Suppressor macrophage treated with lipopolysaccharide for 4 hours (primary cell): ENCODE measurements around the gene PSME3IP1.
A peak's percentile ranks its signal among the peaks of the same experiment; 100 is the strongest.

Experiments used
- DNase-seq: peaks from one replicate; pipeline ENCODE4 v3.0.0-alpha.2; 2020

PSME3IP1 gene

GRCh38 chr16:57166951-57167350 is 18.9 kb downstream of the PSME3IP1 start:
- peak; percentile 92 for DNase-seq

GRCh38 chr16:57166451-57166850 is 19.4 kb downstream of the PSME3IP1 start:
- DNase-seq: peak; percentile 37

- peak; percentile 13 for DNase-seq
Observed at GRCh38 chr16:57165938-57166337, 19.9 kb downstream of the PSME3IP1 start.

GRCh38 chr16:57165483-57165882 is 20.4 kb downstream of the PSME3IP1 start:
- DNase-seq: no peak

DNA sequence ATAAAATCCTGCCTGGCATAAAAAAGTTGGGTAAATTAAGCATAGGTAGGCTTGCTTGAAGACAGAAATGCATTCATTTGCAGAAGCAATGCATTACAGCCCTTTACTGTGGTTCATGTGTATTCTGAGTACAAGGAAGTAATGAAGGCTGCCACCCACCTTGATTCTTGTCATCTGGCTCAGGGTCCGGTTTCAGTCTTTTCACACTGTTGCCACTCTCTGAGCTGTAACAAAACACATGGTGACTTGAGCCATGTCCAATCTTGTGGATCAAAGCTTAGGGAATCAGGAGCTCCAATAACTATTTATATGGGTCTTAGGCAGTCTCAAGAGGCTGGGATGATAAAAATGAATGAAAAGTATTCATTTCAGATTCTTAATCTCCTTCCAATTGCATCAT is 22.0 kb downstream of the PSME3IP1 start:
- no peak for DNase-seq

GRCh38 chr16:57159447-57159846 is 26.4 kb downstream of the PSME3IP1 start:
- DNase-seq: no peak

- no peak for DNase-seq
Observed at GRCh38 chr16:57157533-57157932, 28.3 kb downstream of the PSME3IP1 start.

DNA sequence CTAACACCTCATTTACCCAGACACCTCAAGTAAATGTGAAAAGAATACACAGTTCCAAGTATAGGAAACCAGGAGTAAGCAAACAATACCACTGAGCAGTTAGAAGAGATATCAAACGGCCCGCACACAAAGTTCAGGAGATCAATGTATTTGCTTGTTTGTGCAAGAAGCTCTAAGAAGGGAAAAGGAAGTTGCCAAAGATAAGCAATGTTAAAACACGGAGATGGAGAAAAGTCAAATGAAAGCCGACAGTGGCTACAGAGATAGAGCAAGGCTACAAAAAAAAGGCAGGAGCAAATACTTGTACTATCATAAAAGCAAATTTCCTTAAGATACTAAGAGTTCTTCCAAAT is 29.5 kb downstream of the PSME3IP1 start:
- DNase-seq: no peak

DNA sequence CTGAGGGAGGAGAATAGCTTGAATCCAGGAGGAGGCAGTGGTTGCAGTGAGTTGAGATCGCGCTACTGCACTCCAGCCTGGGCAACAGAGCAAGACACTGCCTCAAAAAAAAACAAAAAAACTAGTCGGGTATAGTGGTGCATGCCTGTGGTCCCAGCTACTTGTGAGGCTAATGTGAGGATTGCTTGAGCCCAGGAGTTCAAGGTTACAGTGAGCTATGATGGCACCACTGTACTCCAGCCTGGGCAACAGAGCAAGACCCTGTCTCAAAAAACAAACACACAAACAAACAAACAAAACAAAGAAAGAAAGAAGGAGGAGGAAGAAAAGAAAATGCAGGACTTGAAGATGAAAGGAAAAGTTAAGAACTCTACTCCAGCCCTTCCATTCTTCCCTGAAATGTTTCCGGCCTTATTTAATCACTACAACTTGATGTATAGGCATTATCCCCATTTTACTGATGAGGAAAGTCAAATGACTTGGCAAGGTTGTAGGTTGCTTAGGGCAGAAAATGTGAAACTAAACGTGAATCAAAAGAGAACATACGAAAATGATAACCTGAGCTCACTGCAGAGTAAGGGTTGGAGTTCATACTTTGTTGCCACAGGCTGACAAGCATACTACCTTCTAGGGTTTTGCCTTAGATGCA is 30.0 kb downstream of the PSME3IP1 start:
- no peak for DNase-seq

- no peak for DNase-seq
Observed at GRCh38 chr16:57153841-57154240, 32.0 kb downstream of the PSME3IP1 start.

DNA sequence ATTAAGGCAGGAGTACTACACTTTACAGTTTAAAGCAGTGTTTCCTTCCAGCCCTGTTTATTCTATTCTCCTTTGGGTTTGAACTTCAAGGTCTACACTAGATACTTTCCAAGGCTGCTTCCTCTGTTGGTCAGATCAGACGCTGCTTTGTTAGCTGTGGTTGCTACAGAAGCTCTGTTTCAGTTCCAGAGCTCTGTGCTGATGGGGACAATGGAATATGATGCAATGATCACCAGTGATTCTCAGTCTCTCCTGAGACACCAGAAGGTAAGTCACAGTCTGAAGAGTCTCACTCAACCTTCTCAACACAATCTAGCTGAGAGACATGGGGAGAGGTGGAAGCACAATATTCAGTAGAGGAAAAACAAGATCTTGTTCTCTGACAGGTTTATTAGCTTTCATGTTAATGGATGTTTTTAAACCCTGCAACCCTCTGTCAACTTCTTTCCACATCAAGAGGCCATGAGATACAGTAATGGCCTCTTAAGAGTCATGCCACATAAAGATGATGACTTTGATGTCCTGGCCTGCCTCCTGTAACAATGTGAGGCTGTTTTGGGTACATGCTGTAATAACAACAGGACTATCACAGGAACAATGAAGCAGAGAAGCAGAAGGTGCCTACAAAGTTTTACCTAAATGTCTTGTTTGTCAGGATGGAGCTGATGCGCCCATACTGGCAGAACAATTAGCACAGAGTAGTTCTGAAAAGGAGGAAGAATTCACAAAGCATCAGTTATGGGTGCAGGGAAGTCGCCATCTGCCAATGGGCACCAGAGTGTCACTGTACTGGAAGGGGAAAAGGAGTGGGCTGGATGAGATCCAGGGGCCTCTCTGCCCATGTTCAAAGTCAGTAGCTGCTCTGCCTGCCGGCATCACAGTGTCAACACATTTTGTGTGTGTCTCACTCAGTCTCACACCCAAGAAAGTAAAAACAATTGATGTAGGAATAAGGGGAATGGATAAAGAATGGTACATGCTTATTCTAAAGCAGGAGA is 33.4 kb downstream of the PSME3IP1 start:
- DNase-seq: no peak

DNA sequence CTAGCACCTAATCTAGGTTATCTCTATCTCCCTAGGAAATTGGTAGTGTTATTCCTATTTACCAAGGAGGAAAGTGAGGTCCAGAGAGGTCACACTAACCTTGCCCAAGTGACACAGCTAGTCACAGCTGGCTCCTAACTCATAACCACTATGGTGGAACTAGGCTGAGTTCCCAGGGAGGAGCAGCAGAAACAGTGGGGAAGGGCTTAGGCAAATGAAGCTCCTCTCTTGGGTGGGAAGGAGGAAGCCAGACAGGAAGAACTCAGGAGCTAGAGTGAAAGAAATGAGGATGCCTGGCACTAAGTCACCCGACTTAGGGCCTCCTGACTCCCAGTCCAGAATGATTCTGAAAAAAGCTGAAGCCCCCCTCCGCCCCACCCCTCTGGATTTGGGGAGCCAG is 34.5 kb downstream of the PSME3IP1 start:
- DNase-seq: no peak

- DNase-seq: no peak
Observed at GRCh38 chr16:57150682-57151330, 35.0 kb downstream of the PSME3IP1 start.

- no peak for DNase-seq
Observed at GRCh38 chr16:57149391-57149790, 36.4 kb downstream of the PSME3IP1 start.

GRCh38 chr16:57148481-57148880 is 37.4 kb downstream of the PSME3IP1 start:
- no peak for DNase-seq

- DNase-seq: peak; percentile 41
Observed at GRCh38 chr16:57147381-57148221, 38.2 kb downstream of the PSME3IP1 start.

- no peak for DNase-seq
Observed at GRCh38 chr16:57146735-57147134, 39.1 kb downstream of the PSME3IP1 start.

DNA sequence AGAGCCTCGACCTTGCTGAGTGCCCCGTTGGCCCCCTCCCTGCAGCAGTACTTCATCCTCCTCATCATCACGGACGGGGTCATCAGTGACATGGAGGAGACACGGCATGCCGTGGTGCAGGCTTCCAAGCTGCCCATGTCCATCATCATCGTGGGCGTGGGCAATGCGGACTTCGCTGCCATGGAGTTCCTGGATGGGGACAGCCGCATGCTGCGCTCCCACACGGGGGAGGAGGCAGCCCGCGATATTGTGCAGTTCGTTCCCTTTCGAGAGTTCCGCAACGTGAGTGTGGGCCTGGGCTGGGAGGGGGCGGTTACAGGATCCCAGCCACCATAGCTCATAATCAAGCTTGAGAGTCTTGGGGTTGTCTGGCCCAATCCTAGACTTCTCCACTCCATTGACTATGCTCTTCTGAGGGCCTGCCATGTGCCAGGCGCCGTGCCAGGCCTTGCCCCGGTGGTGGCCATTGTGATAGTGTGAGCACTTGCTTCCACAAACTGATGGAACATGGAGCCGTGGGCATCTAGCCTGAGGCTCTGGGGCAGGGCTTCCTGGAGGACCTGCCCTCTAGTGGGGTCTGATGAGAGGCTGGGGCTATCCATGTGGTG is 39.7 kb downstream of the PSME3IP1 start:
- no peak for DNase-seq

GRCh38 chr16:57145046-57146021 is 40.5 kb downstream of the PSME3IP1 start:
- DNase-seq: no peak

GRCh38 chr16:57144027-57144426 is 41.8 kb downstream of the PSME3IP1 start:
- DNase-seq: no peak
